ENCODE measurements around the gene OR4X1. TPM values are rescaled to one million over a fixed set of nuclear protein-coding genes. Genes with fewer than 3 reads are reported as not detected.
"Not testable (repeated sequence)": the region's sequence is repeated elsewhere in the genome, so short reads cannot be mapped to it uniquely, and the experiment has no call there.

OR4X1 gene
- total and polyA plus RNA-seq, 11 donors, result not detected

GRCh38 chr11:48270621-48271020, 7.0 kb downstream of the OR4X1 start:
- no peak overlapping the region for H3K4me3 ChIP-seq
- no peak overlapping the region for H3K27ac ChIP-seq
- DNase-seq (no peak), ATAC-seq (no peak)
- intact Hi-C loops (cut with DNase I), result no loop called here
- no peaks in the 10 kb centered on the region for H3K36me3 ChIP-seq
- 63 to 75% (median 69%) methylated on average over 3 of the region's 3 CpGs for WGBS, 4 donors
- TF ChIP-seq POLR2A (IDR thresholded peaks at IDR 0.05) (no peak), CTCF (IDR thresholded peaks at IDR 0.05) (no peak)
- H3K27me3 ChIP-seq, result no peaks in the 10 kb centered on the region
- no peaks in the 10 kb centered on the region for H3K4me1 ChIP-seq
- no peaks in the 10 kb centered on the region for H3K9me3 ChIP-seq

- TF ChIP-seq CTCF (IDR thresholded peaks at IDR 0.05) (no peak), POLR2A (IDR thresholded peaks at IDR 0.05) (no peak)
- 27 to 80% (median 32%) methylated on average over 1 of the region's 1 CpG for WGBS, 4 donors
These were observed 8.9 kb downstream of the OR4X1 start for GRCh38 chr11:48272606-48273005.

GRCh38 chr11:48305923-48306322, 42.3 kb downstream of the OR4X1 start, which contains the start of gene OR4S1:
Gene OR4S1 (plus strand): TSS chr11:48306223. CDS start chr11:48306223, 0 bp downstream.
- Histone ChIP-seq H3K4me3 (no peak within 1 kb of the TSS), H3K27me3 (no peaks in the 10 kb centered on the region), H3K27ac (no peak within 1 kb of the TSS), H3K9me3 (peaks cover 0 to 4% (median 0%) of the 10 kb centered on the region in 12 donors), H3K36me3 (no peaks in the 10 kb centered on the region), H3K4me1 (no peaks in the 10 kb centered on the region)
- 69 to 83% (median 75%) methylated on average over 1 of the region's 1 CpG for WGBS, 4 donors
- ATAC-seq (no peak), DNase-seq (no peak)
- intact Hi-C loops (cut with DNase I), result loop anchor here in 3 of 10 donors (5.0 to 10.0 kb wide), 2 partner anchors 61 to 134 kb away; partner anchors contain the start of gene OR4X2 (in 1 of the 3)
- TF ChIP-seq CTCF (IDR thresholded peaks at IDR 0.05), result no peak
- TF ChIP-seq POLR2A (IDR thresholded peaks at IDR 0.05), result no peak

More at GRCh38 chr11:48272606-48273005, 8.9 kb downstream of the OR4X1 start:
- Histone ChIP-seq H3K4me1 (no peaks in the 10 kb centered on the region), H3K27ac (no peak overlapping the region), H3K9me3 (no peaks in the 10 kb centered on the region), H3K27me3 (no peaks in the 10 kb centered on the region), H3K36me3 (no peaks in the 10 kb centered on the region), H3K4me3 (no peak overlapping the region)
- intact Hi-C loops (cut with DNase I), result no loop called here
- ATAC-seq (no peak), DNase-seq (no peak)

GRCh38 chr11:48307760-48308386, 44.2 kb downstream of the OR4X1 start:
- no peaks in the 10 kb centered on the region for H3K4me1 ChIP-seq
- no peak overlapping the region for H3K27ac ChIP-seq
- 19 to 24% (median 21%) methylated on average over 5 of the region's 5 CpGs for WGBS, 4 donors
- TF ChIP-seq POLR2A (IDR thresholded peaks at IDR 0.05), result no peak
- TF ChIP-seq CTCF (IDR thresholded peaks at IDR 0.05), result peak; percentile 55 to 84 (median 74)
- no peaks in the 10 kb centered on the region for H3K36me3 ChIP-seq
- peaks cover 0 to 4% (median 0%) of the 10 kb centered on the region in 12 donors for H3K9me3 ChIP-seq
- intact Hi-C loops (cut with DNase I), result loop anchor here in 3 of 10 donors (5.0 to 10.0 kb wide), 2 partner anchors 63 to 136 kb away; partner anchors contain the start of gene OR4X2 (in 1 of the 3)
- no peak overlapping the region for H3K4me3 ChIP-seq
- DNase-seq (peak in 4 of 5 donors; percentile 44 to 47 (median 44)), ATAC-seq (peak in 3 of 4 donors; percentile 54 to 60 (median 60))
- H3K27me3 ChIP-seq, result no peaks in the 10 kb centered on the region

GRCh38 chr11:48313590-48313989, 49.9 kb downstream of the OR4X1 start:
- DNase-seq; H3K27ac ChIP-seq; H3K4me1 ChIP-seq; H3K4me3 ChIP-seq; intact Hi-C loops (cut with DNase I); H3K36me3 ChIP-seq; H3K27me3 ChIP-seq; ATAC-seq: not testable (repeated sequence)
- WGBS, 4 donors, result 30 to 69% (median 66%) methylated on average over 2 of the region's 2 CpGs
- peaks cover 0 to 11% (median 0%) of the 10 kb centered on the region in 12 donors for H3K9me3 ChIP-seq
